Prostate gland (tissue), 2 donors: Measurements from ENCODE around the gene AKT1. TPM values are rescaled to one million over a fixed set of nuclear protein-coding genes. Genes with fewer than 3 reads are reported as not detected.

Source experiments
- DNase-seq: peaks from one replicate; pipeline ENCODE4 v3.0.0-alpha.2; 2019; ENCODE audit warnings: low spot score
- H3K27ac ChIP-seq, 2 donors: fragments of 200-600 bp; sonication (generic); 2 replicates each; pipeline ENCODE4 v1.5.1; 2017 to 2019
- H3K27me3 ChIP-seq: fragments of 200-600 bp; sonication (generic); replicated peaks from 2 replicates; pipeline ENCODE4 v1.5.1; 2019; ENCODE audit not compliant: insufficient read depth
- H3K36me3 ChIP-seq, 2 donors: fragments of 200-600 bp; sonication (generic); 1 replicate in 1 of 2; 2 replicates in 1 of 2; pipeline versions ENCODE4 v1.5.1 to v1.8.1; 2017 to 2019
- H3K4me1 ChIP-seq: fragments of 200-600 bp; sonication (generic); replicated peaks from 2 replicates; pipeline ENCODE4 v1.5.1; 2019
- H3K4me3 ChIP-seq, 2 donors: fragments of 200-600 bp; sonication (generic); 2 replicates each; pipeline ENCODE4 v1.5.1; 2017 to 2019
- H3K9me3 ChIP-seq: fragments of 200-600 bp; sonication (generic); 2 replicates; pipeline ENCODE4 v1.5.1; 2017
- CTCF ChIP-seq, 4 experiments: fragments of 200-600 bp in 2 of 4; fragments of 450-650 bp in 2 of 4; sonication (generic) in 2 of 4; IDR thresholded peaks; 1 replicate in 3 of 4; 2 replicates in 1 of 4; pipeline ENCODE4 v1.5.1; 2016 to 2019; ENCODE audit warnings: antibody characterized with exemption in 4 of 4, mild to moderate bottlenecking in 2 of 4, moderate library complexity in 2 of 4
- POLR2A ChIP-seq: fragments of 450-650 bp; IDR thresholded peaks from one replicate; pipeline ENCODE4 v1.6.1; 2016; ENCODE audit warnings: antibody characterized with exemption, mild to moderate bottlenecking
- POLR2AphosphoS5 ChIP-seq: sonication (generic); formaldehyde crosslinking; IDR thresholded peaks from one replicate; pipeline ENCODE4 v1.6.1; 2017; ENCODE audit warnings: antibody characterized with exemption
- WGBS: methylation state at CpG from one replicate; pipeline ENCODE4 v1.1.5; 2018; 5-methylcytosine and 5-hydroxymethylcytosine counted together
- intact Hi-C: fragments of 100-400 bp; cut with DNase I; formaldehyde crosslinking; loops from one replicate; pipeline ENCODE4 v1.14.2; 2022
- total RNA-seq, 2 donors: library from RNA; depleted of rRNA; stranded (reverse); fragments of >200 nt; gene quantifications; one replicate each; pipeline ENCODE4 v1.1.0, GENCODE V29; 2016

AKT1 gene
- total RNA-seq, 2 donors from 2014 or later = 154 to 200 TPM

DNA sequence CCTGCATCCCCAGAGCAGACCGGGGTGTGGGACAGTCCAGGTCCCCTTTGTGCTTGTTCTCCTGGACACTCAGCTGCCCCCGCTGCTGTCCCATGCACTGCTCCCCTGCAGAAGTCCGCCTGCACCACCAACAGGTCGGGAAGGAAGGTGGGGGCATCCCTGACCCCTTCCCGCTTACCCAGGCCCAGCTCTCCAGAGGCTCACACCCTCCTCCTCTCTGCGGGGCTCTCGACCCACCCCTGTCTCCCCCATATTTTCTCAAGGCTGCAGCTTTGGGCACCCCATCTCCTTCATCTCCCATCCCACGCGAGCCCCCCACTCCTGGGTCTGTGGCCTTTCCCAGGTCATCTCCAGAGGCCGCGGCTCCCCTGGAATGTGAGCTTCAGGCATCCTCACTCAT lies 14.8 kb upstream of the AKT1 start:
- no peaks in the 10 kb centered on the region for H3K36me3 ChIP-seq
- no peak for DNase-seq
- 89% methylated on average over 10 of the region's 11 CpGs for WGBS
- H3K27me3 ChIP-seq = no peaks in the 10 kb centered on the region
- no peaks in the 10 kb centered on the region for H3K9me3 ChIP-seq
- peaks cover 3% of the 10 kb centered on the region for H3K4me1 ChIP-seq
- H3K27ac ChIP-seq = no peak overlapping the region
- intact Hi-C loops = no loop called here
- H3K4me3 ChIP-seq = no peak overlapping the region
- TF ChIP-seq CTCF (IDR thresholded peaks at IDR 0.05) = no peak
- TF ChIP-seq POLR2AphosphoS5 = no peak
- TF ChIP-seq POLR2A = no peak

GRCh38 chr14:104808456-104808855 lies 12.9 kb upstream of the AKT1 start:
- Histone ChIP-seq H3K27ac (no peak overlapping the region), H3K9me3 (no peaks in the 10 kb centered on the region), H3K36me3 (no peaks in the 10 kb centered on the region), H3K27me3 (no peaks in the 10 kb centered on the region), H3K4me1 (peaks cover 5% of the 10 kb centered on the region), H3K4me3 (no peak overlapping the region)
- intact Hi-C loops = no loop called here
- DNase-seq = no peak
- WGBS = 86% methylated on average over 6 of the region's 6 CpGs
- TF ChIP-seq POLR2A (no peak), CTCF (IDR thresholded peaks at IDR 0.05) (no peak), POLR2AphosphoS5 (no peak)

GRCh38 chr14:104806625-104807465 lies 11.3 kb upstream of the AKT1 start:
- no peaks in the 10 kb centered on the region for H3K27me3 ChIP-seq
- intact Hi-C loops = no loop called here
- no peak for DNase-seq
- H3K9me3 ChIP-seq = no peaks in the 10 kb centered on the region
- H3K36me3 ChIP-seq = no peaks in the 10 kb centered on the region
- TF ChIP-seq CTCF (IDR thresholded peaks at IDR 0.05) (no peak), POLR2A (no peak), POLR2AphosphoS5 (no peak)
- H3K4me3 ChIP-seq = no peak overlapping the region
- no peak overlapping the region for H3K27ac ChIP-seq
- 88% methylated on average over 10 of the region's 10 CpGs for WGBS
- H3K4me1 ChIP-seq = peaks cover 16% of the 10 kb centered on the region

GRCh38 chr14:104805941-104806624 lies 10.5 kb upstream of the AKT1 start:
- H3K4me3 ChIP-seq = no peak overlapping the region
- peaks cover 22% of the 10 kb centered on the region for H3K4me1 ChIP-seq
- H3K27ac ChIP-seq = peak overlapping the region in 1 of 2 donors; percentile 53
- no peaks in the 10 kb centered on the region for H3K9me3 ChIP-seq
- TF ChIP-seq CTCF (IDR thresholded peaks at IDR 0.05) (no peak), POLR2AphosphoS5 (no peak), POLR2A (no peak)
- no peak for DNase-seq
- intact Hi-C loops = no loop called here
- H3K27me3 ChIP-seq = no peaks in the 10 kb centered on the region
- H3K36me3 ChIP-seq = no peaks in the 10 kb centered on the region
- WGBS = 78% methylated on average over 14 of the region's 14 CpGs

DNA sequence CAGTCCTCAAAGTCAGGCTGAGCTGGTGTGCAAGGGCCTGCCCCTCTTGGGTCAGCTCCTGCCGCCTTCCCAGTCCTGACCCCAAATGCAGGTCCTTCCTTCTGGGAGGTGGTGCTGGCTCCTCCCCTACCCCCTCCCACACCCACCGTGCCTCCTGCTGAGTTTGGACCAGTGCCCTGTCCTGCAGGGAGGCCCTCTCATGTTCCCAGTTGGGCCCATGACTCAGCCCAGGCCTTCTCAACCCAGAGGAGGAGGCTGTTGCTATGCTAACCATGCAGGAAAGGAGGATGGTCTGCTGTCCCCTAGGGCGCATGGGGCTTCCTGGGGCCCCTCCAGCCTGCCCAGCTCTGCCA lies 9.8 kb upstream of the AKT1 start:
- peak; percentile 40 for TF ChIP-seq POLR2AphosphoS5
- no peak for TF ChIP-seq POLR2A
- no peak for TF ChIP-seq CTCF (IDR thresholded peaks at IDR 0.05)
- no peak for DNase-seq
- Histone ChIP-seq H3K27me3 (no peaks in the 10 kb centered on the region), H3K4me3 (no peak overlapping the region), H3K9me3 (no peaks in the 10 kb centered on the region), H3K4me1 (peaks cover 22% of the 10 kb centered on the region), H3K27ac (peak overlapping the region in 1 of 2 donors; percentile 53), H3K36me3 (no peaks in the 10 kb centered on the region)
- intact Hi-C loops = no loop called here
- 37% methylated on average over 3 of the region's 3 CpGs for WGBS
